HepG2 (cell line): ENCODE results near the gene ADAM15. TPM values are rescaled to one million over a fixed set of nuclear protein-coding genes. Genes with fewer than 3 reads are reported as not detected.

Source experiments
- CHD2 ChIP-seq: IDR thresholded peaks from 2 replicates; pipeline ENCODE4 v1.6.1; 2011; ENCODE audit warnings: low read depth, low read length, improper control_type of control experiment
- FIP1L1 ChIP-seq: fragments of 200-400 bp; formaldehyde crosslinking; IDR thresholded peaks from 2 replicates; pipeline ENCODE4 v1.6.1; 2018; ENCODE audit warnings: low read depth, mild to moderate bottlenecking, low read length, moderate library complexity, borderline replicate concordance; ENCODE audit not compliant: insufficient read depth
- HIC2 ChIP-seq: sonication (generic); formaldehyde crosslinking; IDR thresholded peaks from 2 replicates; pipeline ENCODE4 v1.9.0; 2022; ENCODE audit warnings: low read depth, missing genetic modification reagents
- ISX ChIP-seq: sonication (generic); formaldehyde crosslinking; conservative IDR thresholded peaks from 2 replicates; pipeline ENCODE4 v1.5.0; 2020; ENCODE audit warnings: missing genetic modification reagents
- KDM1A ChIP-seq: IDR thresholded peaks from 2 replicates; pipeline ENCODE4 v1.6.1; 2016; ENCODE audit warnings: missing compliant biosample characterization
- NFKBIZ ChIP-seq: IDR thresholded peaks from 2 replicates; pipeline ENCODE4 v1.6.1; 2018; ENCODE audit warnings: missing genetic modification reagents, missing compliant biosample characterization
- NONO ChIP-seq, 2 experiments: fragments of 450-650 bp in 1 of 2; sonication (generic) in 1 of 2; formaldehyde crosslinking in 1 of 2; IDR thresholded peaks in 1 of 2; conservative IDR thresholded peaks in 1 of 2; 2 replicates each; pipeline versions ENCODE4 v1.6.1 to v1.8.0; 2017 to 2022; ENCODE audit warnings: mild to moderate bottlenecking in 1 of 2, missing genetic modification reagents in 1 of 2, moderate library complexity in 1 of 2
- PRDM10 ChIP-seq: sonication (generic); formaldehyde crosslinking; IDR thresholded peaks from 2 replicates; pipeline ENCODE4 v1.4.0; 2020; ENCODE audit warnings: low read depth, missing genetic modification reagents
- RORA ChIP-seq: sonication (generic); formaldehyde crosslinking; IDR thresholded peaks from 2 replicates; pipeline ENCODE4 v1.5.0; 2020; ENCODE audit warnings: mild to moderate bottlenecking, missing genetic modification reagents, moderate library complexity
- STAG1 ChIP-seq: sonication (generic); formaldehyde crosslinking; IDR thresholded peaks from 2 replicates; pipeline ENCODE4 v1.4.0; 2020; ENCODE audit warnings: missing genetic modification reagents
- TFDP1 ChIP-seq: IDR thresholded peaks from 2 replicates; pipeline ENCODE4 v1.6.1; 2016; ENCODE audit warnings: missing compliant biosample characterization, missing genetic modification reagents, borderline replicate concordance
- YEATS4 ChIP-seq: sonication (generic); formaldehyde crosslinking; IDR thresholded peaks from 2 replicates; pipeline ENCODE4 v1.4.0; 2020; ENCODE audit warnings: missing genetic modification reagents, borderline replicate concordance
- ZFP37 ChIP-seq: sonication (generic); formaldehyde crosslinking; IDR thresholded peaks from 2 replicates; pipeline ENCODE4 v1.4.0; 2020; ENCODE audit warnings: missing genetic modification reagents, borderline replicate concordance
- ZNF20 ChIP-seq: sonication (generic); formaldehyde crosslinking; IDR thresholded peaks from 2 replicates; pipeline ENCODE4 v1.4.0; 2020; ENCODE audit warnings: mild to moderate bottlenecking, moderate library complexity, missing genetic modification reagents
- ZNF570 ChIP-seq: sonication (generic); formaldehyde crosslinking; IDR thresholded peaks from 2 replicates; pipeline ENCODE4 v1.4.0; 2020; ENCODE audit warnings: mild to moderate bottlenecking, missing genetic modification reagents, borderline replicate concordance
- ZNF674 ChIP-seq: sonication (generic); formaldehyde crosslinking; IDR thresholded peaks from 2 replicates; pipeline ENCODE4 v1.5.0; 2020; ENCODE audit warnings: low read depth, mild to moderate bottlenecking, missing genetic modification reagents
- polyA plus RNA-seq, 8 experiments: library from polyadenylated mRNA; depleted of rRNA in 3 of 8; stranded (reverse) in 7 of 8; unstranded in 1 of 8; fragments of >200 nt; fragmentation: Illumina TruSeq in 4 of 8; extraction: Trizol in 4 of 8; gene quantifications; 2 replicates each; pipeline versions ENCODE4 v1.2.1 to v1.2.3, GENCODE V29; 2011 to 2016; ENCODE audit warnings: low read depth in 4 of 8, missing spikeins in 1 of 8, mixed read lengths in 1 of 8; ENCODE audit not compliant: insufficient read depth in 1 of 8
- total RNA-seq, 5 experiments: library from RNA; depleted of rRNA; stranded (reverse); fragments of >200 nt; fragmentation: Illumina TruSeq; extraction: Trizol; gene quantifications; 2 replicates each; pipeline ENCODE4 v1.2.3, GENCODE V29; 2016; ENCODE audit warnings: low read depth in 1 of 5
- TF ChIP-seq, protein P1 (sequence below): sonication (generic); formaldehyde crosslinking; IDR thresholded peaks from 2 replicates; pipeline ENCODE4 v1.5.0; 2020; ENCODE audit warnings: missing genetic modification reagents
- TF ChIP-seq, protein P2 (sequence below): IDR thresholded peaks from 2 replicates; pipeline ENCODE4 v1.6.1; 2016; ENCODE audit warnings: missing biosample characterization, missing genetic modification reagents, low read depth

Gene ADAM15
- total and polyA plus RNA-seq, 2 of the 13 experiments (the other 11 are each of a cell fraction or from before 2014, with no cell fraction given), result 17.9 to 25.6 TPM

DNA sequence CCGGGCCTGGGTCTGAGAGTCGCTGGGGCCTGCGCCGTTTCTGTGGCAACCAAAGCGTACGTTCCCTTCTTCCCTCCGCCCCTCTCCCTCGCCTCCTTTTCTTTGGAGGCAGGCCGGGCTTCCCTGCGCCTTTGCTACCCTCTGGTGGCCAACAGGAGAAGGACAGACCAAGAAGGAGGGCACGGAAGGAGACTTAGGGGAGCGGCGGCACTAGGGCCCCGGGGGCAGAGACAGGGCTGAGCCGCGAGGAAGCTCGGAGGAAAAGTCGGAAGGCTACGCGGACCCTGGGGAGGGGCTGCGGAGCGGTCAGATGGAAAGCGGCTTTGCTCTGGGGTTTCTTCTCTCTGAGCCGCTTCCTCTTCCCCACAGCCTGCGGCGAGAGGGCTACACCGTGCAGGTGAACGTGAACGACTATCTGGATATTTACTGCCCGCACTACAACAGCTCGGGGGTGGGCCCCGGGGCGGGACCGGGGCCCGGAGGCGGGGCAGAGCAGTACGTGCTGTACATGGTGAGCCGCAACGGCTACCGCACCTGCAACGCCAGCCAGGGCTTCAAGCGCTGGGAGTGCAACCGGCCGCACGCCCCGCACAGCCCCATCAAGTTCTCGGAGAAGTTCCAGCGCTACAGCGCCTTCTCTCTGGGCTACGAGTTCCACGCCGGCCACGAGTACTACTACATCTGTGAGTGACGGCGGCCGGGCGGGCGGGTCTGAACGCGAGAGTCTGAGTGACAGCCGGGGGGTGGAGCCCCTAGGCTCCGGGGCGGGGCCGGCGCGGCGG is 33.8 kb downstream of the ADAM15 start (continued):
- TF ChIP-seq ISX (CRISPR knock-in tag) (no peak), FIP1L1 (no peak), CHD2 (no peak), ZNF674 (CRISPR knock-in tag) (no peak), ZFP37 (CRISPR knock-in tag) (no peak), ZNF20 (CRISPR knock-in tag) (no peak), RORA (CRISPR knock-in tag) (no peak), TFDP1 (CRISPR knock-in tag) (peak; percentile 43; the same call in 1 of the 2 replicates), PRDM10 (CRISPR knock-in tag) (peak; percentile 81), YEATS4 (CRISPR knock-in tag) (no peak), HIC2 (peak; percentile 10; the same call in 1 of the 2 replicates), KDM1A (CRISPR knock-in tag) (no peak), ZNF570 (CRISPR knock-in tag) (no peak), NONO (IDR thresholded peaks at IDR 0.05) (no peak), NONO (CRISPR knock-in tag; conservative IDR thresholded peaks at IDR 0.05) (peak; percentile 91), NFKBIZ (no peak), STAG1 (CRISPR knock-in tag) (peak; percentile 94)
- TF ChIP-seq, protein P1, sequence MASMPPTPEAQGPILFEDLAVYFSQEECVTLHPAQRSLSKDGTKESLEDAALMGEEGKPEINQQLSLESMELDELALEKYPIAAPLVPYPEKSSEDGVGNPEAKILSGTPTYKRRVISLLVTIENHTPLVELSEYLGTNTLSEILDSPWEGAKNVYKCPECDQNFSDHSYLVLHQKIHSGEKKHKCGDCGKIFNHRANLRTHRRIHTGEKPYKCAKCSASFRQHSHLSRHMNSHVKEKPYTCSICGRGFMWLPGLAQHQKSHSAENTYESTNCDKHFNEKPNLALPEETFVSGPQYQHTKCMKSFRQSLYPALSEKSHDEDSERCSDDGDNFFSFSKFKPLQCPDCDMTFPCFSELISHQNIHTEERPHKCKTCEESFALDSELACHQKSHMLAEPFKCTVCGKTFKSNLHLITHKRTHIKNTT (CRISPR knock-in tag), result no peak
- TF ChIP-seq, protein P2, sequence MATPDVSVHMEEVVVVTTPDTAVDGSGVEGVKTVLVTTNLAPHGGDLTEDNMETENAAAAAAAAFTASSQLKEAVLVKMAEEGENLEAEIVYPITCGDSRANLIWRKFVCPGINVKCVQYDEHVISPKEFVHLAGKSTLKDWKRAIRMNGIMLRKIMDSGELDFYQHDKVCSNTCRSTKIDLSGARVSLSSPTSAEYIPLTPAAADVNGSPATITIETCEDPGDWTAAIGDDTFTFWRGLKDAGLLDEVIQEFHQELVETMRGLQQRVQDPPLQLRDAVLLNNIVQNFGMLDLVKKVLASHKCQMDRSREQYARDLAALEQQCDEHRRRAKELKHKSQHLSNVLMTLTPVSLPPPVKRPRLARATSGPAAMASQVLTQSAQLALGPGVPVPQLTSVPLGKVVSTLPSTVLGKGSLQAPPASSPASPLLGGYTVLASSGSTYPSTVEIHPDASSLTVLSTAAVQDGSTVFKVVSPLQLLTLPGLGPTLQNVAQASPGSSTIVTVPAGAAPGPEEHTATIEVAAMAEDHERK, result no peak
